WI38 (cell line): Measurements from ENCODE around the gene SFXN3.

Experiments
- H3K4me3 ChIP-seq: 2 replicates; pipeline ENCODE4 v1.5.1; 2011; ENCODE audit warnings: low read depth, mild to moderate bottlenecking, control low read depth, low read length
- TF ChIP-seq, protein P1 (sequence below): IDR thresholded peaks from 2 replicates; pipeline ENCODE4 v1.5.1; 2012; ENCODE audit warnings: low read depth, mild to moderate bottlenecking, control low read depth, low read length

The SFXN3 gene

DNA sequence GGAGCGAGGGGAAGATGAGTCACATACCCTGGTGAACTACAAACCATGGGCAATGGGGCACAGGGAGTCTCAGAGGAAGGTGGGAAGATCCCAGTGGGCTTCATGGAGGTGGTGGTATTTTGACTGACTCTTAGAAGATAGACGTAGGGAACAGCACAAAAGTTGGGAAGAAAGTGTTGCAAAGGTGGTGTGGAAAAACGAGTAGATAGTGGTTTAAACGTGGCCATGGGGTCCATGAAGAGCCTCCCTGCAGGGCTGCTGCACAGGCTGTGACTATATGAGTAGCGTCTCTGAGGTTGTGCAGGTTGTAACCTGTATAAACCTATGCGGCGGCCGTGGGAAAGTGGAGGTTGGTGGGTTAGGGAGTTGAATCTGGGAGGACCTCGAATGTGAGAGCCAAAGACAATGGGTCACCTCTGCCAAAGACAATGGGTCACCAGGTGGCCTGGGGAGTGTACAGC, 17.6 kb upstream of the SFXN3 start:
- TF ChIP-seq, protein P1, sequence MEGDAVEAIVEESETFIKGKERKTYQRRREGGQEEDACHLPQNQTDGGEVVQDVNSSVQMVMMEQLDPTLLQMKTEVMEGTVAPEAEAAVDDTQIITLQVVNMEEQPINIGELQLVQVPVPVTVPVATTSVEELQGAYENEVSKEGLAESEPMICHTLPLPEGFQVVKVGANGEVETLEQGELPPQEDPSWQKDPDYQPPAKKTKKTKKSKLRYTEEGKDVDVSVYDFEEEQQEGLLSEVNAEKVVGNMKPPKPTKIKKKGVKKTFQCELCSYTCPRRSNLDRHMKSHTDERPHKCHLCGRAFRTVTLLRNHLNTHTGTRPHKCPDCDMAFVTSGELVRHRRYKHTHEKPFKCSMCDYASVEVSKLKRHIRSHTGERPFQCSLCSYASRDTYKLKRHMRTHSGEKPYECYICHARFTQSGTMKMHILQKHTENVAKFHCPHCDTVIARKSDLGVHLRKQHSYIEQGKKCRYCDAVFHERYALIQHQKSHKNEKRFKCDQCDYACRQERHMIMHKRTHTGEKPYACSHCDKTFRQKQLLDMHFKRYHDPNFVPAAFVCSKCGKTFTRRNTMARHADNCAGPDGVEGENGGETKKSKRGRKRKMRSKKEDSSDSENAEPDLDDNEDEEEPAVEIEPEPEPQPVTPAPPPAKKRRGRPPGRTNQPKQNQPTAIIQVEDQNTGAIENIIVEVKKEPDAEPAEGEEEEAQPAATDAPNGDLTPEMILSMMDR, result no peak
- no peak overlapping the region for H3K4me3 ChIP-seq

DNA sequence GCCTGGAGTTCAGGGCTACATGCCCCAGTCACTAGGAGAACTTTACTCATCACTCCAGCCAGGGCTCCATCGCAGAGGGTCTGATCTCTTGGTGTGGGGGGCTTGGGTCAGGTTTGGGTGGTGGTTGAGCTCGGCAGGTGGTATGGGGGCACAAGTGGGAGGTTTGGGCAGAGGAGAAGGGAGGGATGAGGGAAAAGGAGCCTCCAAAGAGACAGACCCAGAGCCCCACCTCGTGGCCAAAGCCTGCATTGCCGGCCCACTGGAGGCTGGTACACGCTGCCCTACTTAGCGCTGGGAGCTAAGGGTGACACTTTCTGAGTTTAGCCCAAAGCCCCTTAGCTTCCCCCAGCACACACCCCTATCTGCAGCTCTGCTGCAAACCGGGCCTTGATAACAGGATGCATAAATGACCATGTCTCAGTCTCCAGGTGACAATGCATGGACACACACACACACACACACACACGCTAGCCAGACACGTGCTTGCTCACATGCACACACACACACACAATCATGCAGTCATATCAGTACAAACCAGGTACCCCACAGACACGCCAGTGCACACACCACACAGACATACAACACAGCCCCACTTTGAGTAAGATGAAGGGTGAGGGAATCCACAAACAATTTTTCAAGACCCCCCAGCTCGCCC, 16.7 kb upstream of the SFXN3 start:
- TF ChIP-seq, protein P1, result peak; percentile 98
- H3K4me3 ChIP-seq, result no peak overlapping the region

DNA sequence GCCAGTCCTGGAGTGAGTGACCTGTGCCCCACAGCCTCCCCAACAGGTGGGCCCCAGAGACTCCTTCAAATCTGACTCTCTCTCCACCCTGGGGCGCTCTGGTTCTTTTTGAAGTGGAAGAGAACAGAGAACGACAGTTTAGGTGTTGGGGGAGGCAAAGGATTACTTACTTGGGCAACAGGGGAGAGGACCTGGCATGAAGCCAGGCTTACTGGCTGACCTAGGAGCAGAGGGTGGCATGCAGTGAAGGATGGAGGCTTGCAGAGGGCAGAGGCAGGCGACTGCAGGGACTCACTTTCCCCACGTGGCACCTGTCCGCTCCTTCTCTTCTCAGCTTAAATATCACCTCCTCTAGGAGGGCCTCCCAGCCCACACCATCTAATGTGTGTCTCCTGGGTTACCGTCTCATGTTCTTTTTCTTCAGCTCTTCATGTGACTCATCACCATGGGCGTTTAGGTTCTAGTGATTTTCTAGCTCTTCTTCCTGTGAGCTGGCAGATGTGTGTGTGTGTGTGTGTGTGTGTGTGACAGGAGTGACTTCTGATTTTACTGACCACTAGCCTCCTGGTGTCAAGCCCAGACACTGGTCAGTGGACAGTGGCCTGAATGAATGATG, 16.0 kb upstream of the SFXN3 start:
- TF ChIP-seq, protein P1, result no peak
- no peak overlapping the region for H3K4me3 ChIP-seq

DNA sequence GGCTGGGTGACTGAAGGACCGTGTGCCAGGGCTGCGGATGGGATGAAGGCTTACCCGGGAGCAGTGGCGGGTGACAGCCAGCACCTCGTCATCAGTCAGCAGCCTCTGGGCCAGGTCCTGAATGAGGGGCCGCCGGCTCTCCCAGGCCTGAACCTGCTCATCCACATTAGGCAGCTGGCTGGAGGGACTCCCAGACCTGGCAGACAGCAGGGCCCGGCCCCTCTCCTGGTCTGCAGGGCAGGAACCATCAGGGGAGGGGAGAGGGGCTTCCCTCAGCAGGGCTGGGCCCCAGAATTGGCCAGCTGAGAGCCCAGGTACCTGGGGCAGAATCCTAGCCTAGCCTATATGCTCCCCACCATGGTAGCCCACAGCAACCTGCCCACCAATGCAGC, 15.5 kb upstream of the SFXN3 start:
- TF ChIP-seq, protein P1, result no peak
- no peak overlapping the region for H3K4me3 ChIP-seq

DNA sequence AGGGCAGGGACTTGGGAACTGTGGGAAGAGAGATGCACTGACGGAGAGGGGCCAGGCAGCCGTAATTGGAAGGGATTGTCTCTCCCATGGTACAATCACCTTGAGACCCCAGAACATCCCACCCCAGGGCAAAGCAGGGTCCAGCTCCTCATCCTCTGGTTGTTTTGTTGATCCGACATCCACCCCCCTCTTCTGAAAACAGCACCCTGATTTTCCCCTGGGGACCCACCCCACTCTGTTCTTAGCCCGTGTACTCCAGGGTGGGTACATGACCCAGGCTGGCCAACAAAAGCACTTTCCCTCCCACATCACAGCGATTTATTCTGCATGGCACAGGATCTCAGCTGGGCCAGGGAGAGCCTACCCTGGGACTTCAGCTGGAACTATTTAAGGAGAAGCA, 14.2 kb upstream of the SFXN3 start:
- H3K4me3 ChIP-seq, result no peak overlapping the region
- TF ChIP-seq, protein P1, result no peak

DNA sequence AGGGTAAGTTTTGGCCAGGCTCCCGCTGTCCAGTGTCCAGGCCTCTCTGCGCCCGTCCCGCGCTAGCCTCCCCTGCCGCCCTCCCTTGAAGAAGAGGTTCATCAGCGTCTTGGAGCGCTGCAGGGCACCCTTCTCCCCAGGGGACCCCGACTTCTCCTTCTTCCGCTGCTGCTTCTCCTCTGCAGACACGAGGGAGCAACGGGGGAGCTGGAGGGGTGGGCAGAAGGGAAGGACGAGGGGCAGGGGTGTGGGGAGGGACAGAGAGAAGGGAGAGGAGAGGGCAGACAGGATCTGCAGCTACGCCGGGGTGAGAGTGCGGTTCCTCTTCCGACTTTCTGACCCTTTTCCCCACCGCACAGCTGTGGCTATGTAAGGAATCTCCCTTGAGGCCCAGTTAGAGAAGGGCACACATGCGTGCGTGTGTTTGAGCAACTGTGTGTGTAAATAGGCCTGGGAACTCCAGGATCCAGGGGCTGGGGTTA, 12.9 kb upstream of the SFXN3 start:
- no peak overlapping the region for H3K4me3 ChIP-seq
- TF ChIP-seq, protein P1, result no peak
